AML-193 (cell line): ENCODE measurements around the gene PLPP2.

Experiments
- DNase-seq, 2 experiments: peaks; one replicate each; lab custom pipeline; 2025; lab: John Stamatoyannopoulos, UW

PLPP2 gene

DNA sequence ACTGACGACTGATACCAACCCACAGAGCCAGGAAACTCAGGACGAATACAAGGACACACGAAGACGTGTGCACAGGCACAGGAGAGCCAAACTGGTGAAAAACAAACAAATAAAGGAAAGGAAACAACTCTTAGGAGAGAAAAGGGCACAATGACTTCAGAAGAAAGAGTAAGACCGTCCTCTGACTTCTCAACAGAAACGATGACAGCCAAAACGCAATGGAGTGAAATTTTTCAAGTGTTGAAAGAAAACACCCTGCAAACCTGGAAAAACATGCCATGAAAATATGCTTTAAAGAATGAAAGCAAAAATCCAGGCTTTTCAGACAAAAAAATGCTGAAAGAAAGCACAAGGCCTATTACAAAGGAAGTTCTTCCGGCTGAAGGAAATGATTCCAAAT is 24.6 kb upstream of the PLPP2 start:
- peak in 1 of 2 experiments; percentile 1 for DNase-seq

DNA sequence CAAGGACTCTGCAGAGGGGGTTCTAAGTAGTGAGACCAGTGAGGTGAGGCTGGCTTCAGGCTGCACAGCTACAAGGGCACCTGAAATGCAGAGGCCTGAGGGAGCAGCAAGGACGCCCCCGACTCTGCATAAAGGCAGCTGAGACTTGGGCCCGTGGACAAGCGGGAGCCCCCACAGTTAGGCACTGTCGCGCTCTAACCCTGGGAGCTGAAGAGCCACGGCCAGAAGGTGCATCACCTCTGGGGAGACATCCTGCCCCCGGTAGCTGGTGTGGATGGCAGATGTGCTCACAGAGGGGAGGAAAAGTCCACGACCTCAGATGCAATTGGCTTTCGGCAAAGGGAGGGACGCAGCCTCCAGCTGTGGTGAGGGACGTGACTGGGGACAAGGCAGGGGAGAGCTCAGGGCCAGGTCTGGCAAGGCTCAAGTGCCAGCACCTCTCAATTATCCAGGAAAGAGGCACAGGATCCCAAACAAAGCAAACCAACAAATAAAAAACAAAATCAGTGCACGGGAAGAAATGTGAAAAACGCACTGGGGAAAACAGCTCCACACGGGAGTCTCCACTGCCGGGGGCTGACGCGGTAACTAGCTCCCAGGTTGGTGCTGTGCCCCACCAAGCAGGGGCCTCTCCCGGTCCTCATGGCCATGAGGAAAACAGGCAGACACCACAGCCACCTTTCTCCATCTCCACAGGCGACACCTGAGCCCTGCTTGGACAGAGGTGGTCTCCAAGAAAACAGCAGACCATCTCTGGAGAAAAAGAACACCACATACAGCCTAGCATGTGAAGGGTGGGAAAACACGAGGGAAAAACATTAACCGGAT is 23.0 kb upstream of the PLPP2 start:
- DNase-seq: no peak

DNA sequence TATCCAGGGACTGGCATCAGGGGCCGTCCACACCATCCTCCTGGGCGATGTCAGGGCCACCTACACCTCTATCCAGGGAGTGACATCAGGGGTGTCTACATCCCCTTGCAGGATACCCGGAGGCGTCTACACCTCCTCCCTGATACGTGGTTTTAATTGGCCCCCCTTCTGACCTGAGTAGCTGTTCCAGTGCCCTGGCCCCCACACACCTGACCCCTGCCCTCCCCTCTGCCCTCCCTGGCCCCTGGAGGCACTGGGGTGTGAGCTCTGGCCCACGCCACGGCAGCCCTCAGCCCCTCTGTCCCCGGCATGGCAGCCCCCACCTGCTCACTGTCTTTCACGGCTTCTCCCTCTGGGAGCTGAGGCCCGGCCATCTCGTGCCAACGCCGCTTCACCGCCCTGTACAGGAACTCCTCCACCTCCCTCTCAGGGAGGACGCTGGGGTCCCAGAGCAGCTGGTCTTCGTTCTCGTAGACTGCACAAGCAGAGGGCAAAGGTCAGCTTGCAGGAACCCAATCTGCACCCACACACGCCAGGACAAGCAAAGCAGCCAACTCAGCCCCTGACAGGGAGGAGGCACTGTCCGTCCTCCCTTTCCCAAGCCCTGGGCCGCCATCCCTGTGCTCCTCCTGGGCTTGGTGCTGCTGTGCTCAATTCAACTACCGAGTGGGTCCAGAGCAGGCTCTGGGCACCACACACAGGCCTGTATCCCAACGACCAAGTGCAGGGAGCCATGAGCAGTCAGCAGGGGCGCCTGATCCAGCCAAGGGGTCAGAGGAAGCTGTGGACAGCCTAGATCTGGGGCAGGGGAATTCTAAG is 22.2 kb upstream of the PLPP2 start:
- DNase-seq: no peak

DNA sequence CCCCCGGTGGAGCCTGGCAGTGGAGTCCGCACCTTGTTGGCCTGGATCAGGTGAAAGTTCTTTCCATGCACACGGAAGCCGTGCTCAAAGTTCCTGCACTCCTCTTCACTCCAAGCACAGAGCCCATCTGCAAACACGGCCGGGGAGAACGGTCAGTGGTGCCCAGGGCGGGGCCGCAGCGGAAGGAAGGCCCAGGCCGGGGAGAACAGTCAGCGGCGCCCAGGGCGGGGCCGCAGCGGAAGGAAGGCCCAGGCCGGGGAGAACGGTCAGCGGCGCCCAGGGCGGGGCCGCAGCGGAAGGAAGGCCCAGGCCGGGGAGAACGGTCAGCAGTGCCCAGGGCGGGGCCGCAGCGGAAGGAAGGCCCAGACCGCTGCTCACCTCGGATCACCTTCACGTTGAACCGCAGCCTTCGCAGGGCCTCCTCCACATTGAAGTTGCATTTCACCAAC is 20.6 kb upstream of the PLPP2 start:
- DNase-seq: no peak

DNA sequence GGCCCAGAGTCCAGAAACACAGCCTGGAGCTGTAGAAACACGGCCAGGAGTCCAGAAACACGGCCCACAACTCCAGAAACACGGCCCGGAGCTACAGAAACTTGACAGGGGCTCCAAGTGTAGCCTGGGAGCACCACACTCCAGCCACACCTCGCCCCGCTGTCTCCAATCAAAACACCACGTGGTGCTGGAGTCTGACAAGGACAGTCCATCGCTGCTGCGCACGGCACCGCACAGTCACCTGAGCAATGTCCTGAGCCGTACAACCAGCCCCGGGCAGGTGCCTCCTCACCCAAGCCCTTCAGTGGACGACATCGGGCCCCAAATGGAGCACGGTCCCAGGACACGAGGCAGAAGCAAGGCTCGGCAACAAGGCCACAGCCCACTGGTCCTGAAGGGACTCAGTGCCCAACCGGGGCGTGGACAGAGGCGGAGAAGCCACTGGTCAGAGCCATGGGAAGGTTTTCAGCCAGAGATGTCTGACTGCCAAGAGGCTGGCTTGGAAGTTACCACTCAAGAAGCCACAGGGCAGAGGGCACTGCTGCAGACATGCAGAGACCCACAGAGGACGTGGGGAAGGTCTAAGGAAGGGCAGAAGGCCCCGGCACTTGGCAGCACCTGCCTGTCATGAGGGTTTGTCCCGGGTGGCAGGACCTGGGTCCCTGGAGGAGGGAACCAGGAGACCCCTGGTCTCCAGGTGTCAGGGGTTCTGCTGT is 19.7 kb upstream of the PLPP2 start:
- DNase-seq: no peak

DNA sequence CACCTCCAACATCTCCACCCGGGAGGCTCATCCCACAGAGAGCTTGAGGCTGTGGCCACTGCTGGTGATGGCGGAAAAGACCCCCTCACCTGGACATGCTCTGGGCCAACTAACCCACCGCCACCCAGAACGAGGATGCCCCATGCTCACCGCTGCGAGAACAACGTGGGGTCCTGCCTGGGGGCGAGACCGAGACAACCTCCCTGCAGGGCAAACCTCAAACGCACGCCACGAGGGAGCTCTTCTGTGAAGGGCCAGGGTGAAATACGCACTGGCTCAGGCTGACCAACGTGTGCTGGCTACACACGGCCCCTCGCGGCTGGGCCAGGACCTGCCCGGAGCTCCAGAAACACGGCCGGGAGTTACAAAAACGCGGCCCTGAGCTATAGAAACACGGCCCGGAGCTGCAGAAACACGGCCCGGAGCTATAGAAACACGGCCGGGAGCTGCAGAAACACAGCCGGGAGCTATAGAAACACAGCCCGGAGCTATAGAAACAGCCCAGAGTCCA is 19.0 kb upstream of the PLPP2 start:
- DNase-seq: no peak

DNA sequence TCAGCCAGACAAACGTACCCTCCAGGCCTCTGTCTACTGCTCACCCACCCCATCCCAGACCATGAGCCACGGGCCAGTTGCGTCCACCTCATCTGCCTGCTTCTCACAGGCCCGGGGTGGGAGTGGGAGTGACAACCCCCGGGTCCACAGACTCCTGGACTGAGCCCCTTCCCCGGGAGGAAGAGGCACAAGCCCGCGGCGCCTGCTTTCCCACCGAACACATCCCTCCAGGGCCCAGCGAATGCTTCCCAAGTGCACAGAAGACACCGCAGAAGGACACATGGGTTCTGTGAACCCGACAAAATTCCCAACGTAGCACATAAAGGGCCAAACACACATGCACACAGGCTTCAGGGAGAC is 18.0 kb upstream of the PLPP2 start:
- DNase-seq: no peak

DNA sequence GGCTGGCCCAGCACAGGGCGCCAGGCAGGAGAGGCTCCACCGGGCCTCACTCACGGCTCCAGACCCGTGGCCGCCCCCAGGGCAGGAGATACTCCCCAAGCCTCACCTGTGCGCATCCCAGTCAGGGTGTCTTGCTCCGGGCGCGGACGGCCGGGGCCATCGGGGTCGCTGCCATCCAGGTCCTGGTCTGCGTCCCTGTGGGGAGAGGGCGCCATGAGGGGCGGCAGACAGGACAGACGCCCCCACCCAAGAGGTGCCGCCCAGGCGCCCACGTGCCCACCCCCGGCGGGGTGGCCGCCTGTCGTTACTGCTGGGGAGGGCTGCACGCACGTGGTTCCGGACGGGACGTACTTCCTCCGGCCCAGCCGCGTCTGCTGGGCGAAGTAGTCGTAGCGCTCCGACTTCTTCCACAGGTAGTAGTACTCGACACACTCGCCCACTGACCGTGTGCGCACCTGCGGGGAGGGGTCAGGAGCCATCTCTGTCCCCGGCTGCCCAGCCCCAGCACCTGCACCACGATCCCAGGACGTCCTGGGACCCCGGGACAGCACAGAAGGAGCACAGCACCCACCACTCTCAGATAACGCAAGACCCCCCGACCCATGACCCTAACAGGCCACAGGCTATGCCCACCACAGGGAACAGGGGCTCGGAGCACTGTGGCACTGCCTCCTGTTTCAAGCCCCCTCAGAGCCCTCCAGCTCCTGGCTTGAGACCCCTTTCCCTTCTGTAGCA is 17.4 kb upstream of the PLPP2 start:
- no peak for DNase-seq

DNA sequence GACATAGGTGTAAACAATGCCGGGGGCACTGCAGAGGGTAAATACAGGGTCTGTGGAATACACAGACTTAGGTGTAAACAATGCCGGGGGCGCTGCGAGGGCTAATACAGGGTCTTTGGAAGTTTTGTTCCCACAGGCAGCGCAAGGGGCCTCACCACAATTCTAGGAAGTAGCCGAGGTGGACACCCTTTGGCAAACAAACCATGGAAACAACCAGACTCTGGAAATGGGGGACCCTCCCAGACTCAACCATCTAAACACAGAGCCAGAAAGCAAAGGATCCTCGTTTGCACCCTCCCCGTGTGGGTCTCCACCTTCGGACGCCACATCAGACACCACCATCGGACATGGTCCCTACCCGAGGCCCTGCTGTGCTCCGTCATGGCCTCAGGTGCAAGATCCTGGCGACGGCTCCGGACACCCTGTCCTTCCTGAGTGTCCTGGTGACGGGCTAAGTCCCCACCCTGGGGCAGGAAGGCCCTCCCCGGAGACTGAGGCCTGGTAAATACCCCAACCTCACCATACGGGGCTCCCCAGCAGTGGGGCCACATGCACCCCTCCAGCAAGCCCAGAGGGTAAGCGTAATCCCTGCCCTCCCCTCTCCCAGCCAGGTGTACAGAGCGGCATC is 16.7 kb upstream of the PLPP2 start:
- no peak for DNase-seq

DNA sequence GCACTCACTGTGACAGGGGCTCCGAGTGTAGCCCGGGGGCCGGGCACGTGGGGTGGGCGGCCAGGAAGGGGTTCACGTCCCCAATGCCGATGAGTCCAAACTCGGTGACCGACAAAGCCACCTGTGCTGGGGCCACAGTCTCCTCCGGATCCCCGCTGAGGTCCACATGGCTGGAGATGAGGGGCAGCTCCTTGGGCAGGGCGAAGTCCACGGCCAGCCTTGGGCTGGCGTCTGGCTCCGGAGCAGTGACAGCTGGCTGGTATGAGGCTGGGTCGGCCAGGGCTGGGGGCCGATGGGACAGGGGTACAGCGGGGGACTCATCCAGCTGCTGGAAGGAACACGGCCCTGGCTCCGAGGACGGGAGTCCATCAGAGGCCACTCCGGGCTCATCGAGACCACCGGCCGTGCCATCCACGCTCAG is 15.9 kb upstream of the PLPP2 start:
- no peak for DNase-seq

DNA sequence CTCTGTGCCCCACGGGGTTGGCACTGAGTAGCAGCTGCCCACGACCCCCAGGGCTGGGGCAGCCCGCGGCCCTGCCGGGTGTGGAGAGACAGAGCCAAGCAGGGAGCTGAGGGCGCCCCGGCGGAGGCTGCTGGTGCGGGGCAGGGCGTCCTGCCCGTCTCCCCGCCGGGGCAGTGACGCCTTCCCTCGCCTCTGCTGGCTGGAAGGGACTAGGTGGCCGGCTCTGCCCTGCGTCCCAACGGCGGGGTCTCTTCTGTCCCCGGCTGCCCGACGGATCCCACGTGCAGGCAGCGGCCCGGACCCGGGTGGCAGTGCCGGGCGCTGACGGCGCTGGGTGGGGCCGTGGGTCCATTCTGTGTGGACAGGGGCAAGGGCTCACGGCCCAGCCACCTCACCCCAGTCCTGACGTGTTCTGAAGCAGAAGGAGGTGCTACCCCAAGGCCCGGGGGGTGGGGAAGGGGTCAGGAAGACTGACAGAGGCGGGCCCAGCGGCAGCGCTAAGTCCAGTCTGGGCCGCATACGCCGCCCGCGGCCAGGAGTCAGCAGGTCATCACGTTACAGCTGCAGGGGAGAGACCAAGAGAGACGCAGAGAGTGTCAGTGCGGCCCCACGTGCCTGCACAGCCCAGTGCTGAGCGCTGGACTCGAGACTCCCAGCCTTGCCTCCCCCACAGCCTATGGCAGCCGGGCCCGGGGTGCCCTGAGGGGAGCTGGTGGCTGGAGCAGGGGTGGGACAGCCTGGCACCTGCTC is 15.1 kb upstream of the PLPP2 start:
- DNase-seq: no peak

DNA sequence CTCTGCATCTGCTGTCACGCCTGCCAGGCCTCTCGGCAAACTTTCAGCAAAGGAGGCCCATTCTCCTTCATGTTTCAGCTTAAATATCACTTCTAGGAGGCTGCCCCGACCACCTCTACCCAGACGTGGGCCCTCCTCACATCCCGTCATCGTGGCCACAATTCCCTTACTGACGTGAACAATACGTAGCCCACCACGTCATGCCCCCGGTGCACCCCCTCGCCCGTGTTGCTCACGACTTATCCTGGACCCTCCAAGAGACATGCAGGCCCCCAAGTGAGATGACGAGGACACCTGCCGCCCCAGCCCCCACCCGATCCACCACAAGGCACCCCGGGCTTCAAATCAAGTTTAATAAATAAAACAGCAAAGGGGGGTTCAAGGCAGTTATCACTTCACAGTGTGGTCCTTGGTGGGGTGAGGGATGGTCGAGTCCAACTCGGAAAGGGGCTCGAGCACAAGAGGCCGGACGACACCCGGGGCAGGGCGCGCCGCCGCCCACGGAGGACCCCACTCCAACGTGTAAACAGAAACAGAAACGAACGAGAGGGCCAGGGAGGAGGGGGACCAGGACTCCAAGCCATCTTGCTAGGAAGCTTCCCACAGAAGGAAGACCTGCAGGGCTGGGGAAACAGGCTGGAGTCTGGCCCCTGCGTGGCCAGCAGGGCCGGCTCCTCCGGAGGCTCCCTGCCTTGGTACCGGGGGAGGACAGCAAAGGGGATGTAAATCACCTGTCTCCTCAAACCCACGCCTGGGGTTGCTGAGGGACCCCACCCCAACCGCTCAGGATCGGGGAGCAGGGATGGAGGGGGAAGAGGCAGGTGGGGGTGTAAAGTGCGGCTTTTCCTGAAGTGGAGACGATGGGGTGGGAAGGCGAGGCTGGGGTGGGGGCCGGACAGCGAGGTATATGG is 14.3 kb upstream of the PLPP2 start:
- no peak for DNase-seq

DNA sequence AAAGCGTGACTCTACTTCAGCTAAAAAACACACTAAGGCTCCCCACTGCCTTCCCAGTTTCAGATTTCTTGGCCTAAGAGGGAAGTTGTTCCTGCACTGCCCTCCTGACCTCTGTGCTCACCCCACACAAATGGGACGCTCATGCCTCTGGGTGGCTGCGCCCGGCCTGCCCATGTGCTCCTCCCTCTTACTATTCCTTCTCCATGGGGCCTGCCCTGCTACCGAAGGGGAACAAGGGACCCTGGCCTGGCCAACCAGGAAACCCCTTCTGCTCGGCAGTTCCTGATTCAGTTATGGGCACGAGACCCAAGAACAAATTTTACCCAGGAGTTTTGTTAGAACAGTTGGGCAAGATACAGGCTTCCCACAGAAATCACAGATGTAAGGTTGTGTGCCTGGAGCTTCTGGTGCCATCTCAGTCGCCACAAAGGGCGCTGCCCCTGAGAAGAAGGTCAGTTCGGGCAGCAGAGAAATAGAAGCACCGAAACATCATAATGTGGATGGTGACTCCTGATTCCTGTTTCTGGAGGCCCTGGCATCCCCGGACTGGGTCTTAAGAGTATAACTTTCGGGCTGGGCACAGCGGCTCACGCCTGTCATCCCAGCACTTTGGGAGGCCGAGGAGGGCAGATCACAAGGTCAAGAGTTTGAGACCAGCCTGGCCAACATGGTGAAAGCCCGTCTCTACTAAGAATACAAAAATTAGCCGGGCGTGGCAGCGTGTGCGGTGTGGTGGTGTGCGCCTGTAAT is 5.4 kb upstream of the PLPP2 start:
- no peak for DNase-seq

DNA sequence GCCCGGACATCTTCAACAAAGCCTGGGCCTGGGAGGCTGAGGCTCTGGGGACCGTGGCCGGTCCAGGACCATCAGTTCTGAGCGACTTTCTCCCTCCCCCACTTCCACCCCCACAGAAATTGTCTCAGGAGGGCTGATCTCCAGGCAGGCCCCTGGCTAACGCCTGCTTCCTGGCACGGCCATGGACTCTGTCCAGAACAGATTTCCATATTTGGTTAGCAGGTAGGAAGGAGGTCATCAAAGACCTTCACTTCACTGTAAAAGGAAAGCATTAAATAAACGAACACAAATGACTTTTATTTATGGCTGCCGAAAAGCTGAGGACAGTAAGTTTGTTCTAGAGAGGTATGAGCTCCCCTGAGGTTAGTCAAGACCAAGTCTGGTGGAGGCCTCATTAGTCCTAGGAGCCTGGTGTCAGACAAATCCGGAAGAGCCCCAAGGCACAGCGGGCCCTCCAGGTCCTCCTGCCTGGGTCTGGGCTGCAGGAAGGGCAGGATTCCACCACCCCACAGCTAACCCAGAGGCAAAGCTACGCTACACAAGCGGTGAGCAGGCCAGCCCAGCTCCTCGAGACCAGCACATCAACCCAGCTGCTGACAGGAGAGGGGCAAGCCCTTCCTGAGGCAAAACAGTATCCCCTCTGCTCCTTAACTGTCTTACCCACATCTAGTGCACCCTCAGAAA is 4.6 kb upstream of the PLPP2 start:
- DNase-seq: no peak

DNA sequence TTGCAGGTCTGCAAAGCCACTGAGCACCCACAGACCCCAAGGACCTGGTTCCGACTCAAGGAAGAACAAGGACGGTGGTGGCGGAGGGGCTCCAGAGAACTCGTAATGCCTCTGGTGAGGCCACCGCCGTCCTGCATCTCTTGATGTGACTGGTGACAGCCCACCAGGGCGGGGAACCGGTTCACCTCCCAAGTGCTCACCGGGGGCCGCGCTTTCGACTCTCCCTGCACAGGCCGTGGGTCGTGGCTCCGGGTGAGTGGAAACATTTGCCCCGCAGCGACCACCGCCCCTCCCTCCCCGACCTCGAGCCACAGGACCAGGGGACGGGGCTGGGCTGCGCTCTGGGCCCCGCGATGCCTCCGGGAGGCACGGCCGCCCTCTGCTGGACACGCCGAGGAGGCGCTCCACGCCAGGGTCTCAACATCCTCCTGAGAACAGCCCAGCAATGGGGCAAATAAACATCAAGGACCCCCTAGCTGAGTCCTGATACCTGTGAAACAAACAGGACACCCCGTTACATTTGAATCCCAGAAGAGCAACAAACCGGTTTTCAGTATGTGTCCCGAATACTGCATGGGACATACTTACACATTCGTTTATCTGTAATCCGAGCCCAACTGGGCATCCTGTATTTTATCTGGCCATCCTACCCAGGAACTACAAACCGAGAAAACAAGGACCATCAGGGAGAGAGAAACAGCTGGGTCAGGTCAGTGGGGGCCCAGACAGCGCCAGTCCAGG is 3.9 kb upstream of the PLPP2 start:
- DNase-seq: no peak

DNA sequence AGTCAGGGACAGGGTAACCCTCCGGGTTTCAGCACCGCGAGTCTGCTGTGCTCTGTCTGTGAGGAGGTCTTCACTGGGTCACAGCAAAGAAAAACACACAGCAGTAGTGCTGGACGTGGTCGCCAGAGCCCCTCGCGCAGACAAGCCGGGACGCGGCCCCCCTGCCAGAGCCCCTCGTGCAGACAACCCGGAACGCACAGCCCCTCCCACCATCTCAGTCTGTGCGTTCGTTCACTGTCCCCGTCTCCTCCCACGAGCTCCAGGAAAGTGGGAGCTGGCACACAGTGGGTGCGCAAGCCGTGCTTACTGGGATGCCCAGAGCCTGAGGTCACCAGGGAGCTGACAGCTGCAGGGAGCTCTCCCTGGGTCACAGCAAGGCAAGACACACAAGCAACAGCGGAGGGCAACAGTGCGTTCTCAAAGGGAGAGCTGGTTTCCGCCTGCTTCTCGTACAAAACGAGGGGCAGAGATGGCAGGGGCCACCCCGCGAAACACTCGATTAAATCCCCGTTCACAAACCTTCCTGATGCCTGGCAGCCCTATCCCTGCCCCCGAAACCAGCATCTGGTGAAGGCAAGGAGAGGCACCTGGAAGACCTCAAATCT is 3.2 kb upstream of the PLPP2 start:
- DNase-seq: no peak
